Stomach smooth muscle (tissue), 2 donors: ENCODE data around the gene DYRK1A.

ENCODE experiments used
- H3K27ac ChIP-seq: one replicate; pipeline ENCODE4 v1.7.0; 2013; ENCODE audit warnings: mild to moderate bottlenecking, low read length, inconsistent platforms
- H3K27me3 ChIP-seq, 2 donors: one replicate each; pipeline ENCODE4 v1.7.0; 2013; ENCODE audit warnings: low read length in 2 of 2; ENCODE audit not compliant: insufficient read depth in 2 of 2, control insufficient read depth in 1 of 2
- H3K36me3 ChIP-seq, 2 donors: one replicate each; pipeline ENCODE4 v1.7.0; 2013; ENCODE audit warnings: low read length in 2 of 2; ENCODE audit not compliant: control insufficient read depth in 2 of 2, insufficient read depth in 2 of 2
- H3K4me1 ChIP-seq: one replicate; pipeline ENCODE4 v1.7.0; 2013; ENCODE audit warnings: low read length; ENCODE audit not compliant: control insufficient read depth, insufficient read depth
- H3K4me3 ChIP-seq, 2 donors: one replicate each; pipeline ENCODE4 v1.7.0; 2013; ENCODE audit warnings: low read length in 2 of 2
- H3K9ac ChIP-seq, 2 donors: one replicate each; pipeline ENCODE4 v1.7.0; 2013; ENCODE audit warnings: low read length in 2 of 2, mild to moderate bottlenecking in 1 of 2
- H3K9me3 ChIP-seq, 2 donors: one replicate each; pipeline ENCODE4 v1.7.0; 2013; ENCODE audit warnings: low read length in 2 of 2; ENCODE audit not compliant: control insufficient read depth in 2 of 2
- donor health status: healthy.
- donor health status: Pancreatic carcinoma.

The DYRK1A gene

GRCh38 chr21:37421306-37421705 lies 54.7 kb downstream of the DYRK1A start:
- H3K27ac ChIP-seq, result no peak overlapping the region
- H3K4me3 ChIP-seq, result no peak overlapping the region
- no peaks in the 10 kb centered on the region for H3K27me3 ChIP-seq
- H3K36me3 ChIP-seq, result no peaks in the 10 kb centered on the region
- no peaks in the 10 kb centered on the region for H3K4me1 ChIP-seq
- H3K9ac ChIP-seq, result no peak overlapping the region
- no peaks in the 10 kb centered on the region for H3K9me3 ChIP-seq

- no peaks in the 10 kb centered on the region for H3K27me3 ChIP-seq
- H3K9ac ChIP-seq, result no peak overlapping the region
- no peak overlapping the region for H3K4me3 ChIP-seq
- H3K27ac ChIP-seq, result no peak overlapping the region
- no peaks in the 10 kb centered on the region for H3K9me3 ChIP-seq
- no peaks in the 10 kb centered on the region for H3K4me1 ChIP-seq
- no peaks in the 10 kb centered on the region for H3K36me3 ChIP-seq
Measured at GRCh38 chr21:37422382-37422781, 55.8 kb downstream of the DYRK1A start.

DNA sequence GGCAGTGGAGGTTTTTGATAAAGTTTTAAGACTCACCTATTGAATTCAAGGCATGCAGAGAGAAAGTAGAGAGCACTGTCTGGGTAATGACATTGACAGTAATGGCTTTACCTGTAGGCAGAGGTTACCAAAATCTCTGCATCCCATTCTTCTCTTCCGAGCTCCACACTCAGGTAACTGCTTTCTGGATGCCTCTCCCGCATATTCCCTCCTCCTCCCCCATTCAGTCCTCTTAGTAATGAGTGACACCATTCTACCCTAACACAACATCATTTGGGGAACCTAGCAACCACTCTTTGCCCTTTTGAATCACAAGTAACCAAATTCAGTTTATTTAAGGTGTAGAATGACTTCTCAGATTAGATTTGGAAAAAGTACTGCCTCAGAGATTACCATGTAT lies 56.5 kb downstream of the DYRK1A start:
- H3K9ac ChIP-seq, result no peak overlapping the region
- no peaks in the 10 kb centered on the region for H3K4me1 ChIP-seq
- no peak overlapping the region for H3K4me3 ChIP-seq
- H3K27me3 ChIP-seq, result no peaks in the 10 kb centered on the region
- H3K36me3 ChIP-seq, result no peaks in the 10 kb centered on the region
- H3K27ac ChIP-seq, result no peak overlapping the region
- no peaks in the 10 kb centered on the region for H3K9me3 ChIP-seq

GRCh38 chr21:37424396-37424795 lies 57.8 kb downstream of the DYRK1A start:
- no peaks in the 10 kb centered on the region for H3K4me1 ChIP-seq
- H3K9me3 ChIP-seq, result no peaks in the 10 kb centered on the region
- H3K9ac ChIP-seq, result no peak overlapping the region
- no peak overlapping the region for H3K27ac ChIP-seq
- peaks cover 0 to 2% of the 10 kb centered on the region in 2 donors for H3K36me3 ChIP-seq
- no peak overlapping the region for H3K4me3 ChIP-seq
- H3K27me3 ChIP-seq, result no peaks in the 10 kb centered on the region

DNA sequence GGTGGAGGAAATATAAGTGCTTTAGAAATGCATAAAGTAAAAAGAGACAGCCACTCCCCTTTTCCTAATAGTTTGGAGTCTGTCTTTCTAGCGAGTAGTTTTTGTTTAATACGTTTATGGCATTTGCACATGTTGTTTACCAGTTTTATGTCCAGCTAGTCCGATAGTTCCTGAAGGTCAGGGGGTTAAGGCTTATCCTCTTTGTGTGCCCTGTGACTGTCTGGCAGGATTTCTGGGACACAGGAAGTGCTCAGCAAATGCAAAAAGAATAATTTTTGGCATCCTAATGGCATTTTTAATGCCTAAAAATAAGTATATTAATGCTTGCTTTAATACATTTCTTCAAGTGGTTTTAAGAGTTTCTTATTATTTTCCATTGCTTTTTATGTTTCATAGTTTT lies 58.4 kb downstream of the DYRK1A start:
- Histone ChIP-seq H3K4me1 (no peaks in the 10 kb centered on the region), H3K27ac (no peak overlapping the region), H3K9ac (no peak overlapping the region), H3K9me3 (no peaks in the 10 kb centered on the region), H3K4me3 (no peak overlapping the region), H3K36me3 (peaks cover 0 to 4% of the 10 kb centered on the region in 2 donors), H3K27me3 (no peaks in the 10 kb centered on the region)

DNA sequence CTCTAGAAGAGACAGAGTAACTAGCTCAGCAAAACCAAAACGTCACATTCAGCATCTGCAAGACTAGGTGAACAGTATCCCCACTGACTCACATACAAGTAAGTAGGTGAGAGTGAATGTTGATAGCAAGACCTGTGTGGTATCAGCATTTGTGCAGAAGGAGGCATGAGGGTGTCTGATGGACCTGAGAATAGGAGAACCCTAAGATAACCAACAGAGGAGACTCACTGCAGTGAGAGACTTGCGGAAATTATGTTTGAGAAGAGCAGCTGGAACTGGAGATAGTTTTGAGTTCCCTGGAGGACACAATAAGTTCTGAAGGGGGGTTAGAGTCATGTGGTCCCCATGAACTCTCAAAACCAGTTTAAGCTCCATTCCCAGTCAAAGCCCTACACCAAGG lies 59.1 kb downstream of the DYRK1A start:
- H3K36me3 ChIP-seq, result peaks cover 0 to 4% of the 10 kb centered on the region in 2 donors

DNA sequence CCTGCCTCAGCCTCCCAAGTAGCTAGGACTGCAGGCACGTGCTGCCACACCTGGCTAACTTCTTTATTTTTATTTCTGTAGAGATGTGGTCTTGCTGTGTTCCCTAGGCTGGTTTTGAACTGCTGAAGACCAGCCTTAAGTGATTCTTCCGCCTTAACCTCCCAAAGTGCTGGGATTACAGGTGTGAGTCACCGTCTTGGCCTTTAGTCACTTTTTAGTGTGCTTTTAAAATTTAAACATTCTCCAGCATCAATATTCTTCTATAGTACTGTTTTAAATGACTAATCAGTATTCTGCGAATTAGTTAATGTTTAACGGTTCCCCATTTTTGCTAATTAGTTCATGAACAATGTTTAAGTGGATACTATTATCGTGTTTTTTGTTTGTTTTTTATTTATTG lies 60.6 kb downstream of the DYRK1A start:
- Histone ChIP-seq H3K4me1 (peaks cover 4% of the 10 kb centered on the region), H3K27me3 (no peaks in the 10 kb centered on the region), H3K36me3 (peaks cover 0 to 4% of the 10 kb centered on the region in 2 donors), H3K4me3 (no peak overlapping the region), H3K9ac (no peak overlapping the region), H3K9me3 (no peaks in the 10 kb centered on the region), H3K27ac (no peak overlapping the region)

More for the DNA sequence above, 59.1 kb downstream of the DYRK1A start:
- Histone ChIP-seq H3K9me3 (no peaks in the 10 kb centered on the region), H3K4me1 (no peaks in the 10 kb centered on the region), H3K27ac (no peak overlapping the region), H3K4me3 (no peak overlapping the region), H3K27me3 (no peaks in the 10 kb centered on the region), H3K9ac (no peak overlapping the region)

- Histone ChIP-seq H3K9ac (no peak overlapping the region), H3K27me3 (no peaks in the 10 kb centered on the region), H3K9me3 (no peaks in the 10 kb centered on the region), H3K4me1 (peaks cover 4% of the 10 kb centered on the region), H3K4me3 (no peak overlapping the region), H3K27ac (no peak overlapping the region), H3K36me3 (peaks cover 0 to 4% of the 10 kb centered on the region in 2 donors)
Measured at GRCh38 chr21:37429356-37429755, 62.8 kb downstream of the DYRK1A start.

DNA sequence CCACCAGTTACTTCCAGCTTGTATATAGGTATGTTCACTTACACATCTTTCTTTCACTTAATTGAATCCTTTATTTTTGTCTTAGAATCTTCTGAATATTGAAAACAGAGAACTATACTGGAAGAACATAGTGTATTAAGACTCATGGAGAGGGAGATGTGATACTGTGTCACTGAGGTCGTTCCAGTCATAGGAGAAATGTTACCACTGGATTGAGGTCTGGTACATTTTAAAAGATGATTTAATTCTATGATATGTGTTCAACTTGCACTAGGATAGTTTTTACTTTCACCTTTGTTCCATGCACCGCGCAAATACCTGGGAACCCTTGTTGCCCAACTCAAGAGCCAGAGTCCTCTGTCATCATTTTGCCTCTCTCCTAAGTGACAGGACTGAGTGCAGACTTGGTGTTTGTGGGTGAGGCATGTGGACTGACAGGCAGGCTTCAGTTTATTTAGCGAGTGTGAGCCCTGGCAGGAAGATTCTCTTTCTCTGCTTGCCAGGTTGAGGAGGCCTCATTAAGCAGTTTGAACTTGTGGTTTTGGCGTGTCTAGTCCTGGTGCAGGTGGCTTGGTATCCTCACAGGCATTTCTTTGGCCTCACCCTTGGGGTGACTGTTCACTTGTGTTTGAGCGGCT lies 63.7 kb downstream of the DYRK1A start:
- Histone ChIP-seq H3K36me3 (peaks cover 0 to 4% of the 10 kb centered on the region in 2 donors), H3K4me1 (peaks cover 4% of the 10 kb centered on the region), H3K27me3 (no peaks in the 10 kb centered on the region), H3K9ac (no peak overlapping the region), H3K27ac (no peak overlapping the region), H3K4me3 (no peak overlapping the region), H3K9me3 (no peaks in the 10 kb centered on the region)

- H3K4me1 ChIP-seq, result peaks cover 4% of the 10 kb centered on the region
- no peaks in the 10 kb centered on the region for H3K9me3 ChIP-seq
- no peak overlapping the region for H3K9ac ChIP-seq
- no peak overlapping the region for H3K4me3 ChIP-seq
- H3K27me3 ChIP-seq, result no peaks in the 10 kb centered on the region
- H3K36me3 ChIP-seq, result peaks cover 0 to 4% of the 10 kb centered on the region in 2 donors
- H3K27ac ChIP-seq, result no peak overlapping the region
Measured at GRCh38 chr21:37431243-37431642, 64.7 kb downstream of the DYRK1A start.

DNA sequence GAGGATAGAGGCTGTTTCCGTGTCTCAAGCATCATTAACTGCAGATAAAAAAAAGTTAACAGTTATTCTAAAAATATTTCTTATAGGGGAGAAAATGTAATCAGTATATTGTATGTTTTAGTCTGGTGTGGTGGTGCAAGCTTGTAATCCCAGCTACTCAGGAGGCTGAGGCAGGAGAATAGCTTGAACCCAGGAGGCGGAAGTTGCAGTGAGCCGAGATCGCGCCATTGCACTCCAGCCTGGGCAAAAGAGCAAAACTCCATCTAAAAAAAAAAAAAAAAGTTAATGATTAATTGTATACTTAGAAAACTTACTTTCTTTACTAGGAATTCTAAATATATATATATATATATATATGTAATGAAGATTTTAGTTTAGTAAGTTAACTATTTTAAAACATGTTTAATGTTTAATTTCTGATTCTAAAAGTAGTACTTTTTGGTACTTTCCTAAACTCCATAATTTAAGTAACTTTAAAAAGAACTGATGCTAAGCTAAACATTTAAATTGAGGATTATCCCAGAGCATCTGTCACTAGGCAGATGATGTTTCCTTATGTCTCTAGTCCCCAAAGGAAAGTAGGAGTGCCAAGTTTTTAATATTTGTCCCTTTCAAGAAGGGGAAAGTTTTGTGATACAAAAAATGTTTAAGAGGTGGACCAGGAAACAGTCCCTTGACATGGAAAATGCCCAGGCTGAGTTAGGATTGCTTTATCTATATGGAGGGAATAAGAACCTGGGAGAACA lies 66.3 kb downstream of the DYRK1A start:
- no peak overlapping the region for H3K9ac ChIP-seq
- peaks cover 4% of the 10 kb centered on the region for H3K4me1 ChIP-seq
- H3K4me3 ChIP-seq, result no peak overlapping the region
- H3K27ac ChIP-seq, result no peak overlapping the region
- no peaks in the 10 kb centered on the region for H3K9me3 ChIP-seq
- H3K36me3 ChIP-seq, result peaks cover 0 to 4% of the 10 kb centered on the region in 2 donors
- H3K27me3 ChIP-seq, result no peaks in the 10 kb centered on the region
